Choroid plexus epithelial cell (primary cell): ENCODE measurements around the gene HRG.

Experiments used
- DNase-seq: peaks from one replicate; pipeline ENCODE4 v3.0.0-alpha.2; 2010; ENCODE audit warnings: low read depth
- H3K4me3 ChIP-seq: 2 replicates; pipeline ENCODE4 v1.5.1; 2011; ENCODE audit warnings: low read depth, mild to moderate bottlenecking, control low read depth, low read length, moderate library complexity
- CTCF ChIP-seq: conservative IDR thresholded peaks from 2 replicates; pipeline ENCODE4 v1.5.1; 2011; ENCODE audit warnings: low read depth, mild to moderate bottlenecking, control low read depth, inconsistent platforms, low read length, moderate library complexity

HRG gene

GRCh38 chr3:186637686-186638085 lies 28.1 kb upstream of the HRG start:
- TF ChIP-seq CTCF = no peak
- DNase-seq = no peak
- no peak overlapping the region for H3K4me3 ChIP-seq

- TF ChIP-seq CTCF = no peak
- no peak for DNase-seq
- no peak overlapping the region for H3K4me3 ChIP-seq
Observed at GRCh38 chr3:186638259-186638658, 27.6 kb upstream of the HRG start.

GRCh38 chr3:186639778-186640472 lies 25.9 kb upstream of the HRG start, which contains the start of gene FETUB:
TSS of gene FETUB (plus strand) at chr3:186640399. CDS start at chr3:186640461, 62 bp downstream.
- H3K4me3 ChIP-seq = no peak within 1 kb of the TSS
- DNase-seq = no peak
- TF ChIP-seq CTCF = no peak

- peak; percentile 43 for DNase-seq
- H3K4me3 ChIP-seq = no peak overlapping the region
- no peak for TF ChIP-seq CTCF
Observed at GRCh38 chr3:186640473-186640818, 25.4 kb upstream of the HRG start.

GRCh38 chr3:186640929-186641328 lies 24.9 kb upstream of the HRG start:
- no peak overlapping the region for H3K4me3 ChIP-seq
- no peak for TF ChIP-seq CTCF
- no peak for DNase-seq

- no peak for DNase-seq
- no peak overlapping the region for H3K4me3 ChIP-seq
- TF ChIP-seq CTCF = no peak
Observed at GRCh38 chr3:186642014-186642413, 23.8 kb upstream of the HRG start.

- no peak for DNase-seq
- TF ChIP-seq CTCF = no peak
- H3K4me3 ChIP-seq = no peak overlapping the region
Observed at GRCh38 chr3:186643493-186643892, 22.3 kb upstream of the HRG start.
